ENCODE data around the gene ATXN1. TPM values are rescaled to one million over a fixed set of nuclear protein-coding genes. Genes with fewer than 3 reads are reported as not detected.

The ATXN1 gene
- polyA plus RNA-seq, 1 donor from 2014 or later = 28.2 TPM

DNA sequence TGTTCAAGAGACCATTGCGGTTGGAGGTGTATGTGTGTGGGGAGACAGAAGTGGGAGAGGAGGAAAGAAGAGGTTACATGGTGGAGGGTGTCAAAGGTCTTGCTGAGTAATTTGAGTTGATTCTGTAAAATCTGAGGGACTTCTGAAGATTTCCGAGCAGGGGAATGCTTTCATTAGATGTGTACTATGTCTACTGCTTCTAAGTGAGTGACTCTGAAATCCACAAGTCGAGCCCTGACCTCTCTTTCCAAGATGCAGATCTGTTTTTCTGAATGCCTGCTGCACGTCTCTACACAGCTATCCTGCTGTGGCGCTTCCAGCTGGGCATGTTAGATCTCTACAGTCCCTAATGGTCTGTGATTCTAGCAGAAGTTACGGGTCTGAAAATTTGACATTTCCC, 209.8 kb downstream of the ATXN1 start:
- TF ChIP-seq POLR2AphosphoS5 (IDR thresholded peaks at IDR 0.05) (no peak), TAF1 (IDR thresholded peaks at IDR 0.05; ENCODE audit: low read depth) (no peak), RAD21 (conservative IDR thresholded peaks at IDR 0.05) (no peak), SMC3 (conservative IDR thresholded peaks at IDR 0.05; ENCODE audit: poor library complexity) (no peak), EZH2 (IDR thresholded peaks at IDR 0.05; ENCODE audit: borderline replicate concordance, insufficient read depth, low read length, poor library complexity, severe bottlenecking) (no peak)
- TF ChIP-seq, protein P1, sequence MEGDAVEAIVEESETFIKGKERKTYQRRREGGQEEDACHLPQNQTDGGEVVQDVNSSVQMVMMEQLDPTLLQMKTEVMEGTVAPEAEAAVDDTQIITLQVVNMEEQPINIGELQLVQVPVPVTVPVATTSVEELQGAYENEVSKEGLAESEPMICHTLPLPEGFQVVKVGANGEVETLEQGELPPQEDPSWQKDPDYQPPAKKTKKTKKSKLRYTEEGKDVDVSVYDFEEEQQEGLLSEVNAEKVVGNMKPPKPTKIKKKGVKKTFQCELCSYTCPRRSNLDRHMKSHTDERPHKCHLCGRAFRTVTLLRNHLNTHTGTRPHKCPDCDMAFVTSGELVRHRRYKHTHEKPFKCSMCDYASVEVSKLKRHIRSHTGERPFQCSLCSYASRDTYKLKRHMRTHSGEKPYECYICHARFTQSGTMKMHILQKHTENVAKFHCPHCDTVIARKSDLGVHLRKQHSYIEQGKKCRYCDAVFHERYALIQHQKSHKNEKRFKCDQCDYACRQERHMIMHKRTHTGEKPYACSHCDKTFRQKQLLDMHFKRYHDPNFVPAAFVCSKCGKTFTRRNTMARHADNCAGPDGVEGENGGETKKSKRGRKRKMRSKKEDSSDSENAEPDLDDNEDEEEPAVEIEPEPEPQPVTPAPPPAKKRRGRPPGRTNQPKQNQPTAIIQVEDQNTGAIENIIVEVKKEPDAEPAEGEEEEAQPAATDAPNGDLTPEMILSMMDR (IDR thresholded peaks at IDR 0.05; ENCODE audit: poor library complexity, severe bottlenecking) = no peak
- H3K4me2 ChIP-seq (ENCODE audit: low read length) = no peak overlapping the region
- H3K9me2 ChIP-seq (ENCODE audit: insufficient read depth, low read length) = no peaks in the 10 kb centered on the region
- no peaks in the 10 kb centered on the region for H3F3A ChIP-seq (ENCODE audit: insufficient read depth, low read length, poor library complexity, severe bottlenecking)
- H3K36me3 ChIP-seq (ENCODE audit: insufficient read depth, low read length) = peaks cover 7% of the 10 kb centered on the region
- H3K4me3 ChIP-seq (ENCODE audit: low read length) = no peak overlapping the region
- H4K20me1 ChIP-seq (ENCODE audit: insufficient read depth) = no peaks in the 10 kb centered on the region
- no peak overlapping the region for H3K9ac ChIP-seq (ENCODE audit: low read length)
- H3K27me3 ChIP-seq (ENCODE audit: insufficient read depth, low read depth, low read length) = no peaks in the 10 kb centered on the region
- no peaks in the 10 kb centered on the region for H3K9me3 ChIP-seq (ENCODE audit: low read length)
- H3K27ac ChIP-seq (ENCODE audit: low read length) = no peak overlapping the region
- no peak overlapping the region for H2AFZ ChIP-seq (ENCODE audit: low read depth, low read length)
- H3K79me2 ChIP-seq (replicated peaks; ENCODE audit: insufficient read depth, low read length) = no peaks in the 10 kb centered on the region

DNA sequence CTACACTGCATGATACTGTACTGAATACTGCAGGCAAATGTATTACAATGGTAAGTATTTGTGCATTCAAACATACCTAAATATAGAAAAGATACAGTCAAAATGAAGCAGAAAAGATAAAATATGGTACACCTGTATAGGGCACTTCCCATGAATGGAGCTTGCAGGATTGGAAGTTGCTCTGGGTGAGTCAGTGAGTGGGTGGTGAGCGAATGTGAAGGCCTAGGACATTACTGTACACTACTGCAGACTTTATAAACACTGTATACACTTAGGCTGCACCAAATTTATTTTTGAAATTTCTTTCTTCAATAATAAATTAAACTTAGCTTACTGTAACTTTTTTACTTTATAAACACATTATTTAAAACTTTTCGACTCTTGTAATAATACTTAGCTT, 213.1 kb downstream of the ATXN1 start:
- no peaks in the 10 kb centered on the region for H3K27me3 ChIP-seq (ENCODE audit: insufficient read depth, low read depth, low read length)
- peaks cover 7% of the 10 kb centered on the region for H3K36me3 ChIP-seq (ENCODE audit: insufficient read depth, low read length)
- TF ChIP-seq SMC3 (conservative IDR thresholded peaks at IDR 0.05; ENCODE audit: poor library complexity) (no peak), REST (IDR thresholded peaks at IDR 0.05; ENCODE audit: borderline replicate concordance) (no peak), EZH2 (IDR thresholded peaks at IDR 0.05; ENCODE audit: borderline replicate concordance, insufficient read depth, low read length, poor library complexity, severe bottlenecking) (no peak), POLR2AphosphoS5 (IDR thresholded peaks at IDR 0.05) (no peak), RAD21 (conservative IDR thresholded peaks at IDR 0.05) (no peak), EP300 (conservative IDR thresholded peaks at IDR 0.05; ENCODE audit: poor library complexity, severe bottlenecking) (no peak), MXI1 (conservative IDR thresholded peaks at IDR 0.05; ENCODE audit: poor library complexity, severe bottlenecking) (no peak), TAF1 (IDR thresholded peaks at IDR 0.05; ENCODE audit: low read depth) (no peak)
- TF ChIP-seq, protein P1 (IDR thresholded peaks at IDR 0.05; ENCODE audit: poor library complexity, severe bottlenecking) = no peak
- no peak overlapping the region for H3K9ac ChIP-seq (ENCODE audit: low read length)
- no peaks in the 10 kb centered on the region for H3F3A ChIP-seq (ENCODE audit: insufficient read depth, low read length, poor library complexity, severe bottlenecking)
- H4K20me1 ChIP-seq (ENCODE audit: insufficient read depth) = no peaks in the 10 kb centered on the region
- H3K4me3 ChIP-seq (ENCODE audit: low read length) = no peak overlapping the region
- no peaks in the 10 kb centered on the region for H3K9me3 ChIP-seq (ENCODE audit: low read length)
- H3K4me2 ChIP-seq (ENCODE audit: low read length) = no peak overlapping the region
- H3K79me2 ChIP-seq (replicated peaks; ENCODE audit: insufficient read depth, low read length) = no peaks in the 10 kb centered on the region
- H3K9me2 ChIP-seq (ENCODE audit: insufficient read depth, low read length) = no peaks in the 10 kb centered on the region
- no peak overlapping the region for H3K27ac ChIP-seq (ENCODE audit: low read length)
- no peak overlapping the region for H2AFZ ChIP-seq (ENCODE audit: low read depth, low read length)

All from neural cell (in vitro differentiated cells).